Hematopoietic multipotent progenitor cell treated with erythropoietin and hydrocortisone succinate and interleukin-3 and kit ligand, for 4 days (in vitro differentiated cells): ENCODE measurements around the gene ABHD17C.

Experiments used
- DNase-seq: peaks from one replicate; pipeline ENCODE4 v3.0.0-alpha.2; 2015

The ABHD17C gene

GRCh38 chr15:80769153-80769828 lies 74.2 kb downstream of the ABHD17C start:
- DNase-seq = no peak

GRCh38 chr15:80769829-80770705 lies 75.0 kb downstream of the ABHD17C start:
- peak; percentile 41 for DNase-seq

GRCh38 chr15:80773122-80773551 lies 78.0 kb downstream of the ABHD17C start:
- DNase-seq = no peak

- DNase-seq = no peak
Measured at GRCh38 chr15:80773792-80774352, 78.8 kb downstream of the ABHD17C start.

GRCh38 chr15:80774486-80774885 lies 79.4 kb downstream of the ABHD17C start:
- no peak for DNase-seq

GRCh38 chr15:80775338-80775737 lies 80.2 kb downstream of the ABHD17C start:
- no peak for DNase-seq

GRCh38 chr15:80776420-80777045 lies 81.4 kb downstream of the ABHD17C start:
- DNase-seq = peak; percentile 76

GRCh38 chr15:80777137-80777536 lies 82.0 kb downstream of the ABHD17C start:
- DNase-seq = peak; percentile 50

GRCh38 chr15:80777826-80778620 lies 82.9 kb downstream of the ABHD17C start:
- DNase-seq = no peak

- DNase-seq = no peak
Measured at GRCh38 chr15:80778621-80778963, 83.5 kb downstream of the ABHD17C start.

- DNase-seq = peak; percentile 80
Measured at GRCh38 chr15:80778964-80779657, 84.0 kb downstream of the ABHD17C start, which contains the start of gene CEMIP. Gene CEMIP (plus strand): TSS chr15:80779370. CDS start chr15:80873880, 94,510 bp downstream.

- no peak for DNase-seq
Measured at GRCh38 chr15:80779658-80780415, 84.7 kb downstream of the ABHD17C start.

GRCh38 chr15:80780416-80781221 lies 85.5 kb downstream of the ABHD17C start:
- DNase-seq = peak; percentile 75

- no peak for DNase-seq
Measured at GRCh38 chr15:80783260-80783659, 88.2 kb downstream of the ABHD17C start.

GRCh38 chr15:80785335-80785734 lies 90.2 kb downstream of the ABHD17C start:
- DNase-seq = no peak

GRCh38 chr15:80785811-80786354 lies 90.8 kb downstream of the ABHD17C start:
- no peak for DNase-seq

GRCh38 chr15:80787316-80787715 lies 92.2 kb downstream of the ABHD17C start:
- DNase-seq = no peak

- DNase-seq = no peak
Measured at GRCh38 chr15:80788536-80788935, 93.4 kb downstream of the ABHD17C start.

GRCh38 chr15:80789296-80789695 lies 94.2 kb downstream of the ABHD17C start:
- DNase-seq = no peak

- DNase-seq = no peak
Measured at GRCh38 chr15:80789796-80790195, 94.7 kb downstream of the ABHD17C start.
